Fibroblast of lung (primary cell): ENCODE measurements around the gene VAC14.

Experiments
- EZH2 ChIP-seq: IDR thresholded peaks from 2 replicates; pipeline ENCODE4 v1.5.1; 2012; ENCODE audit warnings: low read length, control low read depth, mild to moderate bottlenecking; ENCODE audit errors: missing control alignments
- TF ChIP-seq, protein P1 (sequence below), 2 donors: IDR thresholded peaks in 1 of 2; conservative IDR thresholded peaks in 1 of 2; 1 replicate in 1 of 2; 2 replicates in 1 of 2; pipeline ENCODE4 v1.5.1; 2011 to 2012; ENCODE audit warnings: low read length in 2 of 2, control low read depth in 1 of 2, inconsistent platforms in 1 of 2, low read depth in 1 of 2, mild to moderate bottlenecking in 1 of 2

- TF ChIP-seq, protein P1, sequence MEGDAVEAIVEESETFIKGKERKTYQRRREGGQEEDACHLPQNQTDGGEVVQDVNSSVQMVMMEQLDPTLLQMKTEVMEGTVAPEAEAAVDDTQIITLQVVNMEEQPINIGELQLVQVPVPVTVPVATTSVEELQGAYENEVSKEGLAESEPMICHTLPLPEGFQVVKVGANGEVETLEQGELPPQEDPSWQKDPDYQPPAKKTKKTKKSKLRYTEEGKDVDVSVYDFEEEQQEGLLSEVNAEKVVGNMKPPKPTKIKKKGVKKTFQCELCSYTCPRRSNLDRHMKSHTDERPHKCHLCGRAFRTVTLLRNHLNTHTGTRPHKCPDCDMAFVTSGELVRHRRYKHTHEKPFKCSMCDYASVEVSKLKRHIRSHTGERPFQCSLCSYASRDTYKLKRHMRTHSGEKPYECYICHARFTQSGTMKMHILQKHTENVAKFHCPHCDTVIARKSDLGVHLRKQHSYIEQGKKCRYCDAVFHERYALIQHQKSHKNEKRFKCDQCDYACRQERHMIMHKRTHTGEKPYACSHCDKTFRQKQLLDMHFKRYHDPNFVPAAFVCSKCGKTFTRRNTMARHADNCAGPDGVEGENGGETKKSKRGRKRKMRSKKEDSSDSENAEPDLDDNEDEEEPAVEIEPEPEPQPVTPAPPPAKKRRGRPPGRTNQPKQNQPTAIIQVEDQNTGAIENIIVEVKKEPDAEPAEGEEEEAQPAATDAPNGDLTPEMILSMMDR (conservative IDR thresholded peaks at IDR 0.05 in 1 of 2, IDR thresholded peaks at IDR 0.05 in 1 of 2; ENCODE audit: low read depth in 1 of 2, low read length in 2 of 2): no peak
- TF ChIP-seq EZH2: no peak
Measured at GRCh38 chr16:70682239-70683145, 118.5 kb downstream of the VAC14 start.
